ENCODE data around the gene FALEC. TPM values are rescaled to one million over a fixed set of nuclear protein-coding genes. Genes with fewer than 3 reads are reported as not detected.

FALEC gene
- total and polyA plus RNA-seq, 9 of the 15 experiments (the other 6 are each of a cell fraction or from before 2014, with no cell fraction given), result 0.15 to 1.8 (median 0.53) TPM; not detected in 5

DNA sequence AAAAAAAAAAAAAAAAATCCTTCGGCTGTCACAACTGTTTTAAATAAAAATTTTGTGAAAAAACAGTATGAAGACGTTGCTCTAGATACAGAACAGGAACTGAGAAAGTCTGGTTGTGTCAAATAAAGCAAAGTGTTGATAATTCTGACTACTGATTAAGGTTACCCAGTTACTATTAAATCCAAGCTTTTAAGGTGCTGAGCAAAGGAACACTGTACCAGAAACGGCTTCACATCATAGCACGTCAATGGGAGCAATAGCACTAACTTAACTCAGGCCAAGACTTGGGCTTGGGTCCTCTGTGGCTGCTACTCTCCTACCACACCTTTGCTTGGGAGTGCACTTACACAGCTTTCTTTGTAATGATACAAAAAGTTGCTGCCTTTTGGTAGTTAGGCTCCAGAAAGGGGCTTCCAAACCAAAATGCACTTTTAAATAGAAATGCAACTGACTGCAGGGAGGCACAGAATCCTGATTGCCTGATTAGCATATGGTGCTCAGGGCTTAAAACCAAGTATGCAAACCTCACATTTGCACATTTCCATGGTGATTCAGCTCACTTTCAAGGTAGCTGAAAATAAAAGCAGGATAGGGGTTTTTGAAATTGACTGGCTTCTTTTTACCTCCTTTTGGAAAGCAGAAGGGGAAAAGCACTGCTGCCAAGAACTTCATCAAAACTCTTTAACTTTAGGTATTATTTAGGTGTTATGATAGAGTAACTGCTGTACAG is 57.5 kb downstream of the FALEC start (continued):
- TF ChIP-seq BCOR (IDR thresholded peaks at IDR 0.05) (no peak), POLR2G (IDR thresholded peaks at IDR 0.05; ENCODE audit: low read depth, low read length) (no peak), POLR2H (tag; IDR thresholded peaks at IDR 0.05; ENCODE audit: low read depth) (peak; percentile 76), LCOR (CRISPR knock-in tag; IDR thresholded peaks at IDR 0.05) (peak; percentile 64; the same call in 1 of the 2 replicates), XRCC5 (IDR thresholded peaks at IDR 0.05; ENCODE audit: low read depth, low read length) (peak; percentile 50; the same call in 1 of the 2 replicates), SIN3B (IDR thresholded peaks at IDR 0.05; ENCODE audit: low read depth) (no peak), POLR3G (IDR thresholded peaks at IDR 0.05; ENCODE audit: extremely low read depth, insufficient read length, insufficient replicate concordance) (no peak), SPI1 (IDR thresholded peaks at IDR 0.05; ENCODE audit: borderline replicate concordance, low read depth, low read length) (no peak), KAT8 (IDR thresholded peaks at IDR 0.05; ENCODE audit: low read depth) (no peak), RUNX1 (IDR thresholded peaks at IDR 0.05; ENCODE audit: low read depth) (no peak), MBD2 (IDR thresholded peaks at IDR 0.05; ENCODE audit: borderline replicate concordance, low read depth) (no peak), YY1 (IDR thresholded peaks at IDR 0.05; ENCODE audit: borderline replicate concordance in 1 of 3, control insufficient read depth in 1 of 3, extremely low read depth in 1 of 3, insufficient read depth in 3 of 3, insufficient read length in 1 of 3, insufficient replicate concordance in 2 of 3, low read depth in 1 of 3, low read length in 2 of 3) (no peak), ELF1 (tag; IDR thresholded peaks at IDR 0.05) (no peak)
- TF ChIP-seq, protein P1, sequence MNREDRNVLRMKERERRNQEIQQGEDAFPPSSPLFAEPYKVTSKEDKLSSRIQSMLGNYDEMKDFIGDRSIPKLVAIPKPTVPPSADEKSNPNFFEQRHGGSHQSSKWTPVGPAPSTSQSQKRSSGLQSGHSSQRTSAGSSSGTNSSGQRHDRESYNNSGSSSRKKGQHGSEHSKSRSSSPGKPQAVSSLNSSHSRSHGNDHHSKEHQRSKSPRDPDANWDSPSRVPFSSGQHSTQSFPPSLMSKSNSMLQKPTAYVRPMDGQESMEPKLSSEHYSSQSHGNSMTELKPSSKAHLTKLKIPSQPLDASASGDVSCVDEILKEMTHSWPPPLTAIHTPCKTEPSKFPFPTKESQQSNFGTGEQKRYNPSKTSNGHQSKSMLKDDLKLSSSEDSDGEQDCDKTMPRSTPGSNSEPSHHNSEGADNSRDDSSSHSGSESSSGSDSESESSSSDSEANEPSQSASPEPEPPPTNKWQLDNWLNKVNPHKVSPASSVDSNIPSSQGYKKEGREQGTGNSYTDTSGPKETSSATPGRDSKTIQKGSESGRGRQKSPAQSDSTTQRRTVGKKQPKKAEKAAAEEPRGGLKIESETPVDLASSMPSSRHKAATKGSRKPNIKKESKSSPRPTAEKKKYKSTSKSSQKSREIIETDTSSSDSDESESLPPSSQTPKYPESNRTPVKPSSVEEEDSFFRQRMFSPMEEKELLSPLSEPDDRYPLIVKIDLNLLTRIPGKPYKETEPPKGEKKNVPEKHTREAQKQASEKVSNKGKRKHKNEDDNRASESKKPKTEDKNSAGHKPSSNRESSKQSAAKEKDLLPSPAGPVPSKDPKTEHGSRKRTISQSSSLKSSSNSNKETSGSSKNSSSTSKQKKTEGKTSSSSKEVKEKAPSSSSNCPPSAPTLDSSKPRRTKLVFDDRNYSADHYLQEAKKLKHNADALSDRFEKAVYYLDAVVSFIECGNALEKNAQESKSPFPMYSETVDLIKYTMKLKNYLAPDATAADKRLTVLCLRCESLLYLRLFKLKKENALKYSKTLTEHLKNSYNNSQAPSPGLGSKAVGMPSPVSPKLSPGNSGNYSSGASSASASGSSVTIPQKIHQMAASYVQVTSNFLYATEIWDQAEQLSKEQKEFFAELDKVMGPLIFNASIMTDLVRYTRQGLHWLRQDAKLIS (CRISPR knock-in tag; IDR thresholded peaks at IDR 0.05), result peak; percentile 65; the same call in 1 of the 2 replicates
- TF ChIP-seq, protein P2, sequence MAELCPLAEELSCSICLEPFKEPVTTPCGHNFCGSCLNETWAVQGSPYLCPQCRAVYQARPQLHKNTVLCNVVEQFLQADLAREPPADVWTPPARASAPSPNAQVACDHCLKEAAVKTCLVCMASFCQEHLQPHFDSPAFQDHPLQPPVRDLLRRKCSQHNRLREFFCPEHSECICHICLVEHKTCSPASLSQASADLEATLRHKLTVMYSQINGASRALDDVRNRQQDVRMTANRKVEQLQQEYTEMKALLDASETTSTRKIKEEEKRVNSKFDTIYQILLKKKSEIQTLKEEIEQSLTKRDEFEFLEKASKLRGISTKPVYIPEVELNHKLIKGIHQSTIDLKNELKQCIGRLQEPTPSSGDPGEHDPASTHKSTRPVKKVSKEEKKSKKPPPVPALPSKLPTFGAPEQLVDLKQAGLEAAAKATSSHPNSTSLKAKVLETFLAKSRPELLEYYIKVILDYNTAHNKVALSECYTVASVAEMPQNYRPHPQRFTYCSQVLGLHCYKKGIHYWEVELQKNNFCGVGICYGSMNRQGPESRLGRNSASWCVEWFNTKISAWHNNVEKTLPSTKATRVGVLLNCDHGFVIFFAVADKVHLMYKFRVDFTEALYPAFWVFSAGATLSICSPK (IDR thresholded peaks at IDR 0.05; ENCODE audit: borderline replicate concordance), result no peak
- TF ChIP-seq, protein P3, sequence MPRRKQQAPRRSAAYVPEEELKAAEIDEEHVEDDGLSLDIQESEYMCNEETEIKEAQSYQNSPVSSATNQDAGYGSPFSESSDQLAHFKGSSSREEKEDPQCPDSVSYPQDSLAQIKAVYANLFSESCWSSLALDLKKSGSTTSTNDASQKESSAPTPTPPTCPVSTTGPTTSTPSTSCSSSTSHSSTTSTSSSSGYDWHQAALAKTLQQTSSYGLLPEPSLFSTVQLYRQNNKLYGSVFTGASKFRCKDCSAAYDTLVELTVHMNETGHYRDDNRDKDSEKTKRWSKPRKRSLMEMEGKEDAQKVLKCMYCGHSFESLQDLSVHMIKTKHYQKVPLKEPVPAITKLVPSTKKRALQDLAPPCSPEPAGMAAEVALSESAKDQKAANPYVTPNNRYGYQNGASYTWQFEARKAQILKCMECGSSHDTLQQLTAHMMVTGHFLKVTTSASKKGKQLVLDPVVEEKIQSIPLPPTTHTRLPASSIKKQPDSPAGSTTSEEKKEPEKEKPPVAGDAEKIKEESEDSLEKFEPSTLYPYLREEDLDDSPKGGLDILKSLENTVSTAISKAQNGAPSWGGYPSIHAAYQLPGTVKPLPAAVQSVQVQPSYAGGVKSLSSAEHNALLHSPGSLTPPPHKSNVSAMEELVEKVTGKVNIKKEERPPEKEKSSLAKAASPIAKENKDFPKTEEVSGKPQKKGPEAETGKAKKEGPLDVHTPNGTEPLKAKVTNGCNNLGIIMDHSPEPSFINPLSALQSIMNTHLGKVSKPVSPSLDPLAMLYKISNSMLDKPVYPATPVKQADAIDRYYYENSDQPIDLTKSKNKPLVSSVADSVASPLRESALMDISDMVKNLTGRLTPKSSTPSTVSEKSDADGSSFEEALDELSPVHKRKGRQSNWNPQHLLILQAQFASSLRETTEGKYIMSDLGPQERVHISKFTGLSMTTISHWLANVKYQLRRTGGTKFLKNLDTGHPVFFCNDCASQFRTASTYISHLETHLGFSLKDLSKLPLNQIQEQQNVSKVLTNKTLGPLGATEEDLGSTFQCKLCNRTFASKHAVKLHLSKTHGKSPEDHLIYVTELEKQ (CRISPR knock-in tag; IDR thresholded peaks at IDR 0.05), result no peak

All from K562 (cell line).